ENCODE measurements around the gene VAV1. TPM values are rescaled to one million over a fixed set of nuclear protein-coding genes. Genes with fewer than 3 reads are reported as not detected.

The VAV1 gene
- total and polyA plus RNA-seq, 2 of the 13 experiments (the other 11 are each of a cell fraction or from before 2014, with no cell fraction given), result not detected

- Histone ChIP-seq H3K9me3 (ENCODE audit: low read length) (no peaks in the 10 kb centered on the region; the same call in 1 of the 2 replicates), H2AFZ (ENCODE audit: low read length) (no peak overlapping the region), H3K4me2 (ENCODE audit: low read depth, low read length) (no peak overlapping the region), H3K9ac (ENCODE audit: insufficient read depth, low read depth, low read length) (no peak overlapping the region), H3K27me3 (ENCODE audit: control insufficient read depth in 1 of 2, insufficient read depth in 2 of 2, low read length in 2 of 2) (peaks cover 0 to 5% of the 10 kb centered on the region in 2 experiments; a peak in 1 of 5 replicates), H4K20me1 (ENCODE audit: insufficient read depth, low read length) (no peaks in the 10 kb centered on the region), H3K27ac (ENCODE audit: extremely low read length, insufficient read depth, low read length) (no peak overlapping the region), H3K79me2 (ENCODE audit: insufficient read depth, low read length) (no peaks in the 10 kb centered on the region), H3K4me1 (ENCODE audit: insufficient read depth, low read length) (no peaks in the 10 kb centered on the region), H3K4me3 (replicated peaks in 1 of 3; ENCODE audit: insufficient read depth in 1 of 3, low read depth in 2 of 3, low read length in 3 of 3) (no peak overlapping the region), H3K36me3 (replicated peaks in 1 of 2; ENCODE audit: control insufficient read depth in 1 of 2, insufficient read depth in 2 of 2, low read length in 2 of 2) (no peaks in the 10 kb centered on the region)
- WGBS (ENCODE audit: low lambda C conversion rate), result 6% methylated on average over 6 of the region's 7 CpGs
- in situ Hi-C loops (cut with HindIII; ENCODE audit: extremely low pct_ligation_motif_present, low pct_unique_long_range_greater_than_20kb) (no loop called here), intact Hi-C loops (cut with micrococcal nuclease; ENCODE audit: unreplicated experiment) (no loop called here)
- BruUV-seq (replicated peaks), result no TSS peak
- FAIRE-seq (no peak), ATAC-seq (no peak), DNase-seq (ENCODE audit: low spot score) (no peak)
- TF ChIP-seq ZBTB44 (CRISPR knock-in tag; IDR thresholded peaks at IDR 0.05) (no peak), NONO (IDR thresholded peaks at IDR 0.05) (no peak), NONO (CRISPR knock-in tag; conservative IDR thresholded peaks at IDR 0.05) (no peak), ZNF766 (CRISPR knock-in tag; IDR thresholded peaks at IDR 0.05; ENCODE audit: borderline replicate concordance) (no peak), ZNF646 (CRISPR knock-in tag; IDR thresholded peaks at IDR 0.05) (no peak), ZFP36L1 (CRISPR knock-in tag; IDR thresholded peaks at IDR 0.05) (no peak), ZNF296 (CRISPR knock-in tag; conservative IDR thresholded peaks at IDR 0.05) (no peak), ZFP1 (CRISPR knock-in tag; IDR thresholded peaks at IDR 0.05) (no peak), AHDC1 (CRISPR knock-in tag; IDR thresholded peaks at IDR 0.05; ENCODE audit: borderline replicate concordance) (no peak), ZNF841 (CRISPR knock-in tag; IDR thresholded peaks at IDR 0.05; ENCODE audit: borderline replicate concordance) (no peak), NFE2L1 (CRISPR knock-in tag; IDR thresholded peaks at IDR 0.05; ENCODE audit: borderline replicate concordance) (no peak)
- CTCF ChIA-PET (ENCODE audit: low intra/inter-chr PET ratio, low total read pairs), result no interaction called here
- POLR2A ChIA-PET, result no interaction called here
Observed at GRCh38 chr19:6876748-6877147, 104.2 kb downstream of the VAV1 start.
